Stomach (tissue), 4 donors: ENCODE data around the gene INKA2.

Experiments used
- CTCF ChIP-seq, 7 experiments: fragments of 450-650 bp in 4 of 7; fragments of 200-600 bp in 3 of 7; sonication (generic) in 3 of 7; IDR thresholded peaks; one replicate each; pipeline ENCODE4 v1.5.1; 2016 to 2019; ENCODE audit warnings: antibody characterized with exemption in 7 of 7, control low read depth in 2 of 7, mild to moderate bottlenecking in 1 of 7
- POLR2A ChIP-seq, 4 donors: fragments of 450-650 bp; IDR thresholded peaks; one replicate each; pipeline ENCODE4 v1.6.1; 2016; ENCODE audit warnings: antibody characterized with exemption in 4 of 4, control low read depth in 2 of 4, mild to moderate bottlenecking in 1 of 4, moderate library complexity in 1 of 4

- TF ChIP-seq CTCF (IDR thresholded peaks at IDR 0.05) (no peak), POLR2A (IDR thresholded peaks at IDR 0.05) (no peak)
Measured at GRCh38 chr1:111743679-111744101, 4.5 kb upstream of the INKA2 start.
